Hepatic stellate cell (primary cell): ENCODE results near the gene PRDX2.
"Not testable (repeated sequence)": the region's sequence is repeated elsewhere in the genome, so short reads cannot be mapped to it uniquely, and the experiment has no call there.

Source experiments
- DNase-seq: peaks from one replicate; pipeline ENCODE4 v3.0.0; 2011; ENCODE audit warnings: low spot score

Gene PRDX2

DNA sequence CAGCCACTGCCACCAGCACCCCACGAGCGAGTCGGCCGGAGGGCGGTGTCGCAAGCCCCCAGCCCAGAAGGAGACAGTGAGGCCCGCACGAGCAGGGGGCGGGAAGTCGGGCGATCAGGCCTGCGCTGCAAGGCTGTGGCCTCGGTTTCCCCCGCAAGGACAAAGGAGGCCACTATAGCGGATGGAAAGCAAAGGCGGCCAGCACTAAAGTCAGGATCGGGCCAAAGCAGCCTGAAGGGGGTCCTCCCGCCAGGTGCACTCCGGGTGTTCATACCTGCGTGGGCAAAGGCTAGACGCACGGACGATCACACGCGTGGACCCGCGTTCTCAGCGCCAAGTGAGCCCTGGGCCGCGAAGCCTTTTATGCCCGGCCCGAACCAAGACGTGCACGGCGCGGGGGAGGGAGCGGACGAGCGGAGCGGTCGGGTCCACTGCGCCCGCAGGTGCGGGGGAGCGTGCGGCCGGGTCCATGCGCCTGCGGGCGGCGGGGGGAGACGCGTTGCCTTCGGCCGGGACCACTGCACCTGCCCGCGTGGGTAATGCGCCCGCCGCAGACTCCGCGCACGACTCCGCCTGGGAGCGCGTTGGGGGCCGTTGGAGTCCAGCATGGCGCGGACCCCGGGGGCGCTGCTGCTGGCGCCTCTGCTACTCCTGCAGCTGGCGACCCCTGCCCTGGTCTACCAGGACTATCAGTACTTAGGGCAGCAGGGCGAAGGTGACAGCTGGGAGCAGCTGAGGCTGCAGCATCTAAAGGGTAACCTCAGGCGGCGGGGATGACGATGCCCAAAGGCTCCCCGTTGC is at the start of gene PRDX2, which contains the start of gene THSD8:
Gene PRDX2, minus strand, starts transcription at position 335 of the 801 bp plus-strand sequence. CDS start 539 bp downstream, outside the sequence.
Gene THSD8, plus strand, starts transcription at position 604 of the 801 bp plus-strand sequence. Its CDS starts 3 bp downstream, at position 607.
- DNase-seq: peak; percentile 73

DNA sequence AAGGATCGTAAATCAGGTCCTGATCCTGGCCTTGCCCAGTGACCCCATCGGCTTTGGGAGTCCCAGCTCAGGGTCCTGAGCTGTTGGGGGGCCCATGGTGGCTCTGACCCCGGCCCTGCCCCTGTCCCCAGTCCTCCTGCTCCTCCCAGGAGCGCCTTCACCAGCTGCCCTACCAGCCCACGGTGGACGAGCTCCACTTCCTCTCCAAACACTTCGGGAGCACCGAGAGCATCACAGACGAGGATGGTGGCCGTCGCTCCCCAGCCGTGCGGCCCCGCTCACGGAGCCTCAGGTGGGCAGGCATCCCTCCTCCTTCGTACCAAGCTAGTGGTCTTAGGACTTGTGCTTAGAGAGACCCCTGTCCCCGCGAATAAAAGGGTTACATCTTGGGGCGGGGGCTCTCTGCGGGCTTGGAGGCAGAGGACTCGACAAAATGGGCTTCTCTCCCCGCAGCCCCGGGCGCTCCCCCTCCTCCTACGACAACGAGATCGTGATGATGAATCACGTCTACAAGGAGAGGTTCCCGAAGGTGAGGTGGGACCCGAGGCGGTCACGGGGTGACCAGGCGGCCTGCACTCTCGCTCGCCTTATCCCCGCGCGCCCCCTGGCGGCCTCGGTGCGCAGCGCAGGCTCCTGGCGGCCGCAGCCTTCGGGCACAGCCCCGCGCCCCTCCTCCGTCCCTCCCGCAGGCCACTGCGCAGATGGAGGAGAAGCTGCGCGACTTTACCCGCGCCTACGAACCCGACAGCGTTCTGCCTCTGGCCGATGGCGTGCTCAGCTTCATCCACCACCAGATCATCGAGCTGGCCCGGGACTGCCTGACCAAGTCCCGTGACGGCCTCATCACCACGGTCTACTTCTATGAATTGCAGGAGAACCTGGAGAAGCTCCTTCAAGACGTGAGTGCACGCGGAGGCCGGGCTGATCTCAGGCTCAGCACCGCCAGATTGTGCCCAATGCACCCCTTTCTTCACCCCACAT is 45.8 kb upstream of the PRDX2 start:
- peak; percentile 87 for DNase-seq

DNA sequence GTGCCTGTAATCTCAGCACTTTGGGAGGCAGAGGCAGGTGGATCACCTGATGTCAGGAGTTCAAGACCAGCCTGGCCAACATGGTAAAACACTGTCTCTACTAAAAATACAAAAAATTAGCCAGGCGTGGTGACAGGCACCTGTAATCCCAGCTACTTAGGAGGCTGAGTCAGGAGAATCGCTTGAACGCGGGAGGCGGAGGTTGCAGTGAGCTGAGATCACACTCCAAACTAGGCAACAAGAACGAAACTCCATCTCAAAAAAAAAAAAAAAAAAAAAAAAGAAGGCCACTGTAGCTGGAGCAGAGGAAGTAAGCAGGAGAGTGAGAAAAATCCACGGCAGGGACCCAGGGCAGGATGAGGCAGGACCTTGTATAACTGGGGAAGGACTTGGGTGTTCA is 45.0 kb upstream of the PRDX2 start:
- DNase-seq: not testable (repeated sequence)

DNA sequence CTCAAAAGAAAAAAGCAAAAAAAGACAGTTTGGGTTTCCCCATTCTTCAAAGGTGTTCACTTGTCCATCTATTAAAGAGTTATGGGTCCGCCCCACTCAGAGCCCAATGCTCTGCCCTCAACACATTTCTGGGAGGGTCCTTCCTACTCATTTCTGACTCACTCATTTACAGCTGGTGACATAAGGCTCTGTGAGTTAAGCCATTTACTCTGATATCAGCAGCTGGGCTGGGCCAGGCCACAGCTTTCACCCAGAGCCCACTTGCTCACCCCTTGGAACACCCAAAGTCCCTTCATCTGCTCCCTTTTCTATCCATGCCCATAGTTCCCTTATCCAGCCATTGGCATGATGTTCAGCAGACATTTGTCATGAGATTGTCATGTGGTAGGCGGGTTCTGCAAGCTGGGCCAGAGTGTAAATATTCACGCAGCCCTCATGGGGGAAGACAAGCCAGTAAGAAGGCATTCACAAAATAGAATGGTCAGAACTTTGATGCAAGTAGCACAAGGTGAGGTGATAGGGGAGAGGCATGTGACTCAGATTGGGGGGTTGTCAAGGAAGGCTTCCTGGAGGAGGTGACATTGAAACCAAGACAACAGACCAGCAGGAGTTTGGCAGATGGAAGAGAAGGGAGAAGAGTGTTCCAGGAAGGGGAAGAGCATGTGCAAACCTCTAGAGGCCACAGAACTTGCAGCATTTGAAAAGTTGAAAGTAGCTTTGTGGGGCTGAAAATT is 42.6 kb upstream of the PRDX2 start:
- DNase-seq: no peak

DNA sequence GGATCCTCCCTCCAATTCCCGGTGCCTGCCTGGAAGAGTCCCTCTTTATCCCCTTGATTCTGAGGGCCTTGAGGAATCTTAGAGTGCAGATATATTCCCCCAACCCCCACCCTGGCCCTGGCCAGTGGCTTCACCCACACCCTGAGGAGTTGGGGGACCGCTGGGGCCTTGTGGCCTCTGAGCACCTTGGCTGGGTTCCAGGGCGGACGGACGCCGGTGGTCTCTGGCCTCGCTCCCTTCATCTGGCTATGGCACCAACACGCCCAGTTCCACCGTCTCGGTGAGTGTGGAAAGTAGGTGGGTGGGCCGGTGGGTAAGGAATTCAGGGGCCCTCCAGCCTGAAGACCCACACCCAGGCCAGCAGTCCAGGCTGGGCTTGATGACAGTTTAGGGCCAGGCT is 41.7 kb upstream of the PRDX2 start:
- no peak for DNase-seq

DNA sequence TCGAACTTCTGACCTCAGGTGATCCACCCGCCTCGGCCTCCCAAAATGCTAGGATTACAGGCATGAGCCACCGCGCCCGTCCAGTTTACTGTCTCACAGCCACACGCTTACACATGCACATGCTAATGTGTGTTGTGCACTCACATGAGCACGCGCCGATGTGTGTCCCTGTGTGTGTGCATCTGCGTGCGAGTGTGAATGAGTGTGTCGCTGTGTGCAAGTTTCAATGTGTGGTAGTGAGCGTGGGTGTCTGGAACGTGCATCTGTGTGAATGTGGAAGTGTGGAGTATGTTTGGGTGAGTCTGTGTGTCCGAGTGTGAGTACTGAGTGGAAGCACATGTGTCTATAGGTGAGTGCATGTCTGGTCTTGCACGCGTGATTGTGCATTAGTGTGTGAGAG is 40.9 kb upstream of the PRDX2 start:
- no peak for DNase-seq

DNA sequence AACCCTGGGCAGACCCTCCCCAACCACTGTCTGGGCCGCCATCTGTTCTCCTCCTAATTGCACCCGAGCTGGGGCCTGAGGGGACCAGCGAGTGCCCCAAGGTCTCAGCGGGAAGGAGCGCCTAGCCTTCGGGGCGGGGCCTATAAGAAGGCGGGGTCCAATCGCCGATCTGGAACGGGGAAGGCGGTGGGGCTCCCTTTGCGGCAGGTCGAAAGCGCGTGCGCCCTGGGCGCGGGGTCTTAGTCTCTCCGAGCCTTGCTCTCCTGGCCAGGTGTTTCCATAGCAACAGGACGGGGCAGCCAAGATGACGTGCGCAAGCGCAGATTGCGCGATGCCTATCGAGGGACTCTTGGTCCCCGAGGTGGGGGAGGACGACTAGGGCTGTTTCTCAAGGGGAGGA is 39.5 kb upstream of the PRDX2 start:
- no peak for DNase-seq

DNA sequence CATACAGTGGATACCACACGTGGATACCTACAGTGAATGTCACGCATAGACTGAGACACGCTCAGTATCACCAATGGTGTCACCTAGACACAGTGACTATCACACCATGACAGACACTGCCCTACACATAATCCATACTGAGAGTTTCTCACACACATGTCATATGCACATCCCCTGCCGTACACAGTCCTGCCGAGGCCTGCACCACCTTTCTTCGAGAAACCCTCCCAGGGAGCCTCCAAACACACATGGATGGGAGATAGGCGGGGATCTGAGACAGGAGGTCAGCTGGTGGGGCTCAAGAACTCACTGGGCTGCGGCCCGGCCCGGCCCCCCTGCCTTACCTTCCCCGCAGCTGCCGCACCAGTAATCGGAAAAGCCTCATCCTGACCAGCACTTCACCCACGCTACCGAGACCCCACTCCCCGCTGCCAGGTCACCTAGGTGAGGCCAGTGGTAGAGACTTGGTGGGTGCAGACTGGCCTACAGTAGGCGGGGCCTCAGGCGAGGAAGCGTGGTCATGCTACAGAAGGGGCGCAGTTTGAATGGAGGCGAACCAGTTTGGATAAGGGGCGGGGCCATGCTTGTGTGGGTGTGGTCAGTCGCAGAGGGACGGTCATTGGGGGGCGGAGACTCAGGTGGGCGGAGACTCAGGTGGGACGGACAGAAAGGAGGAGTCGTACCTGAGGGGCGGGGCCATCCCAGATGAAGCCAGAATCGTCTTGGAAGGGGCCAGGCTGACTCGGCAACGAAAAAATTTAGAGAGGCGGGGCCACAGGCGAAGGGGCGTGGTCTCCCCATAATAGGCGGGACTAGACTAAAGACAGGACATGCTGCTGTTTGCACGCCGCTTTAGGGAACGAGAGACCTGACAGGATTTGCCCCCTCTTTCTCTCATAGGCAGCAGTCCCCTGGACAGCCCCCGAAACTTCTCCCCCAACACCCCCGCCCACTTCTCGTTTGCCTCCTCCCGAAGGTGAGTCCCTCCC is 38.8 kb upstream of the PRDX2 start:
- DNase-seq: no peak

DNA sequence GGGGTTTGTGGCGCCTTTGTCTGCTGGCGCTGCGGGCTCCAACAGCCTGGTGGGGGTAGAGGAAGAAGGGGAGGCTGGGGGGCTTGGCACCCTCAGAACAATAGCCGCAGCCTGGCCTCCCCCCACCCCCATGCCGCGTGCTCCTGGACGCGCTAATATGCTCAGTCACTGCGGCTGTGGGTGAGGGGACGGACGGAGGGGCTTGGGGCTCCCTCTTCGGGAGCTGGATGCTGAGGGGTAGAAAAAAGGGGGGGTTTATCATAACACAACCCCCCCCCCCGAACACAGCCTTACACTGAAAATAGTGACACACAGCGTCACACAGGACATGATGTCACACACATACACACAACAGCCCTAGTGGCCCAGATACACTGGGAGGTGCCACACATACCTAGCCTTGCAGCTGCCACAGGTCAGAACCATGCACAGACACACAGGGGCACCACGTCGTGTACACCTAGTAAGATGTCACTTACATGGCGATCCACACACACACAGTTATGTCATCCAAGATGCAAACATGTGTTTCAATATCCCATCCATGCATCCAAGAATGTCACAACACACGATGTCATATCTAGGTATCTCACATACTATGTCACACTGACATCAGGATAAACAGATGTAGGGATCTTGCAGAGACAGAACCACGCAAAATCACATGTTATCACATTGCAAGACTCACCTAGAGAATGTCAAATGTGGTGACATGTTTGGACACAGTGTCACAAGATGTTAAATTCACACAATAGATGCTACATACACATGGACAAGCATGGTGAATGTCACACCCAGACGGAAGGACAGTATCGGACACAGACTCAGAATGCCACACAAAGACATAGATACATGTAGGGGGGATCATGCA is 37.5 kb upstream of the PRDX2 start:
- no peak for DNase-seq

DNA sequence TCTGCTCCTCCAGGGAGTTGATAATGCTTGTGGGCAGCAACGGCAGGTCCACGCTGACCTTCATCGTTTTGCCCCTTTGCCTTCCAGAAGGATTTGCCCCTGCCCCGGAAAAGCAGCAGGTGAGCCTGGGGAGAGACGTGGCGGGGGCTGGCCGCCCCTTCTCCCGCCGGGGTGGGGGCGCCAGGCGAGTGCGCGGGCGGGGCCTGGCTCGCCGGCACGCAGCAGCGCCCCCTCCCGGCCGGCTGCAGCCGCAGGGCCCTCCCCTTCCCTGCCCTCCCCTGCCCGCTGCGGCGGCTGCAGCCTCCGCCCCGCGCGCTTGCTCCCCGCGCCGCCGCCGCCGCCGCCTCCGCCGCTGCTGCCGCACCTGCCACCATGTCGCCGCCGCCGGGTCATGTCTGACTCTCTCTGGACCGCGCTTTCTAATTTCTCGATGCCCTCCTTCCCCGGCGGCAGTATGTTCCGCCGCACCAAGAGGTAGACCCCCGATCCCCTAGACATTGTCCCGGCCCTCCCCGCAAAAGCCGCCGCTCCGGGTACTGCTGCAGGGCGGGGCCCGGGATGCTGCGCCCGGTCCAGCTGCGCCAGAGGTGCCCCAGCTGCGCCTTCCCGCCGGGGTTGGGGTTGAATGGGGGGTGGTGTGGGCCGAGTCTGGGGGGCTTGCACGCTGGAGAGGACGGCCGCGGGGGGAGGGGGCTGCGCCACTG is 36.7 kb upstream of the PRDX2 start, which contains the start of gene MAST1:
Gene MAST1, plus strand, starts transcription at position 334 of the 704 bp plus-strand sequence. Its CDS starts 58 bp downstream, at position 392.
- DNase-seq: no peak

DNA sequence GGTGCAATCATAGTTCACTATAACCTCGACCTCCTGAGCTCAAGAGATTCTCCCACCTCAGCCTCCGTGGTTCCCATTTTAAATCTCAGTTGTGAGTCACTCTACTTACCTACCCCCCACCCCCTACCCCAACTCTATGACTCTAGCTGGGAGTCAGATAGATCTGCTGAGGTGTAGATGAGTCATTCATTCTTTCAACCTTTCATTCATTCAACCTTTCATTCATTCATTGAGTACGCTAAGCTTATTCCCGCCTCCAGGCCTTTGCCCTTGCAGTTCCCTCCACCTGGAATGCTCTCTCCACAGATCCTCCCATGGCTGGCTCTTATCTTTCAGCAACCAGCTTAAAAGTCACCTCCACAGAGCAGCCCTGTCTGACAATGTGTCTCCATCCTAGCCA is 35.6 kb upstream of the PRDX2 start:
- no peak for DNase-seq

DNA sequence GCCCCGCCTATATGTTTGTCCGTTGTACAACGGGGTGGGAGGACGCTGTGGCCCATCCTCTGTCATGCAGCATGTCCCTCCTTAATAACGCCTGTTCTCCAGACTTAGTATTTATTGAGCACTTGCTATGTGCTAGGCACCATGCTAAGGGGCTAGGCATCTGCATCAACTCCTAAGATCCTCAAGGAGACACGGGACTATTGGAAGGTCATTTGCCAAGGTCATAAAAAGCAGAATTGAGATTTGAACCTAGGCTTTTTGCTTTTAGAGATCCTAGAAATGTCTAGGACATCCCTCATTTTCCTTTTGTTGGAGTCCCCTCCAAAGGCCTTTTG is 34.9 kb upstream of the PRDX2 start:
- DNase-seq: no peak

DNA sequence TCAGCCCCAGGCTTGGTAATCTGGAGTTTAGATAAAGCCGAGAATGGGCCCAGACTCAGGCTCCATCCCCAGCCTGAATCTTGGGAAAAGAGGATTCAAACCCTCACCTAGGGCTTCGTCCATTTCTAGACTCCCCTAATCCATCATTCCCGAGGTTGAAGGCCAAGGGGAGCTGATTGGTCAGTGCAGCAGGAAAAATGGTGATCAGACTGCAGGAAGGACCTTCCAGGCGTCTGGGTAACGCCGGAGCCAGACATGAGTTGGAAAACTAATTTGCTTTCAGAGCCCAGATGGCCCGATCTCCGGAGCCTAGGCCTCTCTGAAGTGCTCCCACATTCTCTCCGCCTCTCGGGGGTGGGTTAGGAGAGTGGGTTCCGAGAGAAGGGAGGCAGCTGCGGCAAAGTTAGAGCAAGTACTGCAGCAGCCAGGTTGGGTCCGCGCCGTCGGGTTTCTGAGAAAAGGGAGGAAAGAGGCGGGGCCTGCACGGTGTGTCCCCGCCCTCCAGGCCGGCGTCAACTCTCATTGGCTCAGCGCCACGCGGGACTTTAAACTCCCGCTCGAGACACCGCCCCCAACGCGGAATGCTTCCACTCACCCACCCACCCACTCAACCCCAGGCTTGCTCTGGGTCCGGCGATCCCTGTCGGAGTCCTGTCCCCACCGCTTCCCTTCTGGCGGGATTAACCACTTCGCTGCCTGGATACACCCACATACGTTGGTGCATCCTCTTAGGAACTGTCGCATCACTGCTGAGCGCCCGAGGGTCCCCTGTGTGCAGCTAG is 33.6 kb upstream of the PRDX2 start:
- DNase-seq: no peak

DNA sequence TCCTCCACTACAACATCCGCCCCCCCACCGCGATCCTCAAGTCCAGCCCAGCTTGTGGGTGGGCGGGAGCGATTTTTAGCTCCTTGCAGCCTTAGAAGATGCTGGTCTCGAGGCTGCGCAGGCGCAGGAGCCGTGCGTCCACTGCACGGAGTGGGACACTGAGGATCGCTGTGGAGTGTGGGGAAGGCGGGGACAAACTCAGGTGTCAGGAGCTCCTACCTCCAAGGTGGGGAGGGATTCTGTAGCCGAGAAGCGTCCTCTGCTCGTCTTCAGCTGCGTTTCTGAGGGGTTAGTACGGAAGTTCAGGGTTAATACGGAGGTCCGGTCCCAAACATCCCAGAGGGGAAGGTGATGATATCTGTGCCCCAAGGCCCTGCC is 33.0 kb upstream of the PRDX2 start, which contains the start of gene RTBDN:
Gene RTBDN, minus strand, starts transcription at position 14 of the 378 bp plus-strand sequence. CDS start 4,600 bp downstream, outside the sequence.
- no peak for DNase-seq

DNA sequence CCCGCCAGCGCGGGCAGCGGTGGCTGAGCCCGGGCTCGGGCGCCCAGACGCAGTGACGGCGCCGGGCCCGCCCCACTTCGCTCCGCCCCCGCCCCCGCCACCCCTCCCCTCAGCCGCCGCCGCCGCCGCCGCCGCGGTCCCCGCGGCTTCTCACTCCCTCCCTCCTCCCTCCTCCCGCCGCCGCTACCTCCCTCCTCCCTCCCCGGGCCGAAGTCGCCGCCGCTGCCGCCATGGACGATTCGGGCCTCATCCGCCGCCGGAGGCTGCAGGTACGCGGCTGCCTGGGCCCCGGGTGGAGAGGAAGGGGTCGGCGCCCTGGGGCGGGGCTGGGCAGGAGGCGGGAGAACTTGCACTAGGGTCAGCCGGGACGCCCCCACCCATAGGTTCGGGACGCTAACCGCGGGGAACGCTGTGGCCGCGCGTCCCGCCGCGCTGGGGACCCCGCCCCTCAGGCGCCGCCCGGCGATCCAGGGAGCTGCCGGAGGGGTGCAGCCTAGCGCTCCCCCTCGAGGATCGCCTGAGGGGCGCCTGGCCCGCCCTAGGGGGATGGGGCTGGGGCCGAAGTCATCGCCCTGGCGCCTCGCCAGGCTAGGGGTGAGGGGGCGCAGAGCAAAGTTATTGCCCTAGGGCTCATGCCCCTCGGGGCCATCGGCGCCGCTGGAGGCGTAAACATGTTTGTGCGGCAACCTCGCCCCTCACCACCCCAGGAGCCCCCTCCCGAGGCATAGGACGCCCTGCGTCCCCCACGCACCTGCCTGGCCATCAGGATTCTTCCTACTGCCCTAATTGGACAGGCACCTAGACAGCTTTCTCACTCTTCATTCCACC is 32.4 kb upstream of the PRDX2 start:
- DNase-seq: no peak

DNA sequence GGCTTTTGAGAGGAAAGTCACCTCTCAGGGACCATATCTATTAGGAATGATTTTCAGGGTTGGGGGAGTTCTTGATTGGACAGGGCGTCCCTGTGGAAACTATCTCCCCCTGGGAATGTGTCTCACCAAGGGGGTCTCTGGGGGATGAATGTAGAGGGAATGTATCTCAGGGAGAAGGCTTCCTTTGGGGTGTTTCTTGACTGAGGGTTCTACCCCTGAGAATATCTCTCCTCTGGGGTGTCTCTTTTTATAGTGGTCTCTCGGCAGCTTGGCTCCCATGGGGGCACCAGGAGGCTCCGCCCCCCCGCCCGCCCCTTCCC is 31.8 kb upstream of the PRDX2 start:
- DNase-seq: no peak

DNA sequence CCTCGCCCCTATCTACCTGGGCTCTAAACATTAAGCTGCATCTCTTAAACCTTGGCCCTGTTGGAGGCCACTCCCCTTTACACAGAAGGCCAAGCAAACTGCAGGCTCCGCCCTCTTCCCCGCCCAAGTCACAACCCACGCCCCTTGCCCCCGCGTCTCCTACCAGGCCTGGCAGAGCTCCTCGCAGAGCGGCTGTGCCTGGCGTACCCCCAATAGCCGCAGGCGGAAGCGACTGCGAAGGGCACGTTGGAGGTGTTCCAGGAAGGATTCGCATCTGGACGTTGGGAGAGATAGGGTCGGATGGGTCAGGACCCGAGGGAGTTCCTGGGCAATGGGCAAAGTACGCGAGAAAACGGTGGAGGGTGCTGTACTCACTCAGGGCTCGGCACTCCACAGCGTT is 26.9 kb upstream of the PRDX2 start:
- DNase-seq: no peak
